ENCODE data around the gene CCNG1. TPM values are rescaled to one million over a fixed set of nuclear protein-coding genes. Genes with fewer than 3 reads are reported as not detected.
"Not testable (repeated sequence)": the region's sequence is repeated elsewhere in the genome, so short reads cannot be mapped to it uniquely, and the experiment has no call there.

Gene CCNG1
- total and polyA plus RNA-seq, 5 donors from 2014 or later, result 82.5 to 169 (median 150) TPM

GRCh38 chr5:163404364-163405173, 32.8 kb upstream of the CCNG1 start:
- no peak overlapping the region for H3K27ac ChIP-seq (ENCODE audit: insufficient read depth, low read length, poor library complexity, severe bottlenecking)
- H3K36me3 ChIP-seq (ENCODE audit: control insufficient read depth, insufficient read depth, low read length), result no peaks in the 10 kb centered on the region
- Mint-ChIP-seq H3K36me3 (no peaks in the 10 kb centered on the region), H3K9me3 (no peaks in the 10 kb centered on the region), H3K4me3 (no peak overlapping the region), H3K27ac (no peak overlapping the region), H3K27me3 (peaks cover 21% of the 10 kb centered on the region), H3K4me1 (peaks cover 0 to 10% (median 1%) of the 10 kb centered on the region in 4 donors)
- H3K4me1 ChIP-seq (ENCODE audit: control insufficient read depth, insufficient read depth, low read length, poor library complexity, severe bottlenecking), result no peaks in the 10 kb centered on the region
- H3K27me3 ChIP-seq (ENCODE audit: control insufficient read depth, insufficient read depth, low read length), result peaks cover 2% of the 10 kb centered on the region
- no peaks in the 10 kb centered on the region for H3K9me3 ChIP-seq (ENCODE audit: control insufficient read depth in 2 of 2, low read length in 2 of 2)
- DNase-seq, result no peak
- no peak for ATAC-seq (ENCODE audit: low read depth in 2 of 2)
- H3K4me3 ChIP-seq (ENCODE audit: low read depth, low read length), result no peak overlapping the region

GRCh38 chr5:163407034-163407655, 30.2 kb upstream of the CCNG1 start:
- Histone ChIP-seq H3K4me3 (ENCODE audit: low read depth, low read length) (no peak overlapping the region), H3K27me3 (ENCODE audit: control insufficient read depth, insufficient read depth, low read length) (no peaks in the 10 kb centered on the region), H3K36me3 (ENCODE audit: control insufficient read depth, insufficient read depth, low read length) (no peaks in the 10 kb centered on the region), H3K4me1 (ENCODE audit: control insufficient read depth, insufficient read depth, low read length, poor library complexity, severe bottlenecking) (no peaks in the 10 kb centered on the region), H3K27ac (ENCODE audit: insufficient read depth, low read length, poor library complexity, severe bottlenecking) (no peak overlapping the region), H3K9me3 (ENCODE audit: control insufficient read depth in 2 of 2, low read length in 2 of 2) (no peaks in the 10 kb centered on the region)
- Mint-ChIP-seq H3K4me3 (no peak overlapping the region), H3K27me3 (peaks cover 15% of the 10 kb centered on the region), H3K4me1 (peaks cover 0 to 10% (median 1%) of the 10 kb centered on the region in 4 donors), H3K36me3 (no peaks in the 10 kb centered on the region), H3K27ac (no peak overlapping the region), H3K9me3 (no peaks in the 10 kb centered on the region)
- DNase-seq (no peak), ATAC-seq (ENCODE audit: low read depth in 2 of 2) (no peak)

GRCh38 chr5:163408311-163408923, 29.0 kb upstream of the CCNG1 start:
- Mint-ChIP-seq H3K36me3 (no peaks in the 10 kb centered on the region), H3K9me3 (no peaks in the 10 kb centered on the region), H3K4me3 (no peak overlapping the region), H3K4me1 (peaks cover 0 to 10% (median 1%) of the 10 kb centered on the region in 4 donors), H3K27me3 (peaks cover 24% of the 10 kb centered on the region), H3K27ac (no peak overlapping the region)
- Histone ChIP-seq H3K27me3 (ENCODE audit: control insufficient read depth, insufficient read depth, low read length) (peaks cover 4% of the 10 kb centered on the region), H3K4me1 (ENCODE audit: control insufficient read depth, insufficient read depth, low read length, poor library complexity, severe bottlenecking) (no peaks in the 10 kb centered on the region), H3K4me3 (ENCODE audit: low read depth, low read length) (no peak overlapping the region), H3K36me3 (ENCODE audit: control insufficient read depth, insufficient read depth, low read length) (no peaks in the 10 kb centered on the region), H3K27ac (ENCODE audit: insufficient read depth, low read length, poor library complexity, severe bottlenecking) (no peak overlapping the region), H3K9me3 (ENCODE audit: control insufficient read depth in 2 of 2, low read length in 2 of 2) (no peaks in the 10 kb centered on the region)
- peak; percentile 37 to 64 (median 61) for DNase-seq
- ATAC-seq (ENCODE audit: low read depth in 2 of 2), result peak; percentile 77 to 81

- Mint-ChIP-seq H3K27me3 (peaks cover 34% of the 10 kb centered on the region), H3K36me3 (no peaks in the 10 kb centered on the region), H3K27ac (no peak overlapping the region), H3K4me3 (no peak overlapping the region), H3K9me3 (no peaks in the 10 kb centered on the region), H3K4me1 (peaks cover 0 to 10% (median 1%) of the 10 kb centered on the region in 4 donors)
- H3K27ac ChIP-seq (ENCODE audit: insufficient read depth, low read length, poor library complexity, severe bottlenecking), result no peak overlapping the region
- peaks cover 7% of the 10 kb centered on the region for H3K27me3 ChIP-seq (ENCODE audit: control insufficient read depth, insufficient read depth, low read length)
- ATAC-seq (ENCODE audit: low read depth in 2 of 2), result no peak
- H3K4me1 ChIP-seq (ENCODE audit: control insufficient read depth, insufficient read depth, low read length, poor library complexity, severe bottlenecking), result no peaks in the 10 kb centered on the region
- no peaks in the 10 kb centered on the region for H3K36me3 ChIP-seq (ENCODE audit: control insufficient read depth, insufficient read depth, low read length)
- no peak overlapping the region for H3K4me3 ChIP-seq (ENCODE audit: low read depth, low read length)
- no peak for DNase-seq
- no peaks in the 10 kb centered on the region for H3K9me3 ChIP-seq (ENCODE audit: control insufficient read depth in 2 of 2, low read length in 2 of 2)
These were observed 28.0 kb upstream of the CCNG1 start for GRCh38 chr5:163409384-163409783.

- no peaks in the 10 kb centered on the region for H3K36me3 ChIP-seq (ENCODE audit: control insufficient read depth, insufficient read depth, low read length)
- no peaks in the 10 kb centered on the region for H3K9me3 Mint-ChIP-seq
- peaks cover 41% of the 10 kb centered on the region for H3K27me3 Mint-ChIP-seq
- ATAC-seq (ENCODE audit: low read depth in 2 of 2) (no peak), DNase-seq (no peak)
- no peak overlapping the region for H3K27ac Mint-ChIP-seq
- H3K4me3 ChIP-seq (ENCODE audit: low read depth, low read length), result no peak overlapping the region
- no peaks in the 10 kb centered on the region for H3K36me3 Mint-ChIP-seq
- peaks cover 0 to 10% (median 3%) of the 10 kb centered on the region in 4 donors for H3K4me1 Mint-ChIP-seq
- no peaks in the 10 kb centered on the region for H3K9me3 ChIP-seq (ENCODE audit: control insufficient read depth in 2 of 2, low read length in 2 of 2)
- no peak overlapping the region for H3K27ac ChIP-seq (ENCODE audit: insufficient read depth, low read length, poor library complexity, severe bottlenecking)
- peaks cover 9% of the 10 kb centered on the region for H3K27me3 ChIP-seq (ENCODE audit: control insufficient read depth, insufficient read depth, low read length)
- no peaks in the 10 kb centered on the region for H3K4me1 ChIP-seq (ENCODE audit: control insufficient read depth, insufficient read depth, low read length, poor library complexity, severe bottlenecking)
- no peak overlapping the region for H3K4me3 Mint-ChIP-seq
These were observed 26.9 kb upstream of the CCNG1 start for GRCh38 chr5:163410505-163410904.

- not testable (repeated sequence) for H3K4me1 Mint-ChIP-seq
- peaks cover 47% of the 10 kb centered on the region for H3K27me3 Mint-ChIP-seq
These were observed 21.7 kb upstream of the CCNG1 start for GRCh38 chr5:163415673-163416072.

GRCh38 chr5:163424836-163425235, 12.6 kb upstream of the CCNG1 start:
- peaks cover 25% of the 10 kb centered on the region for H3K27me3 Mint-ChIP-seq
- no peak for ATAC-seq (ENCODE audit: low read depth in 2 of 2)

More at GRCh38 chr5:163415673-163416072, 21.7 kb upstream of the CCNG1 start:
- H3K4me3 Mint-ChIP-seq; H3K4me1 ChIP-seq (ENCODE audit: control insufficient read depth, insufficient read depth, low read length, poor library complexity, severe bottlenecking); H3K9me3 Mint-ChIP-seq; DNase-seq; H3K36me3 ChIP-seq (ENCODE audit: control insufficient read depth, insufficient read depth, low read length); H3K27me3 ChIP-seq (ENCODE audit: control insufficient read depth, insufficient read depth, low read length); H3K27ac Mint-ChIP-seq; H3K36me3 Mint-ChIP-seq; H3K27ac ChIP-seq (ENCODE audit: insufficient read depth, low read length, poor library complexity, severe bottlenecking); ATAC-seq (ENCODE audit: low read depth in 2 of 2); H3K9me3 ChIP-seq (ENCODE audit: control insufficient read depth in 2 of 2, low read length in 2 of 2); H3K4me3 ChIP-seq (ENCODE audit: low read depth, low read length): not testable (repeated sequence)

More at GRCh38 chr5:163424836-163425235, 12.6 kb upstream of the CCNG1 start:
- no peak overlapping the region for H3K27ac Mint-ChIP-seq
- no peak for DNase-seq
- H3K4me1 Mint-ChIP-seq, result peaks cover 0 to 7% (median 3%) of the 10 kb centered on the region in 4 donors
- H3K36me3 Mint-ChIP-seq, result no peaks in the 10 kb centered on the region
- Histone ChIP-seq H3K9me3 (ENCODE audit: control insufficient read depth in 2 of 2, low read length in 2 of 2) (no peaks in the 10 kb centered on the region), H3K27ac (ENCODE audit: insufficient read depth, low read length, poor library complexity, severe bottlenecking) (no peak overlapping the region), H3K36me3 (ENCODE audit: control insufficient read depth, insufficient read depth, low read length) (no peaks in the 10 kb centered on the region), H3K4me1 (ENCODE audit: control insufficient read depth, insufficient read depth, low read length, poor library complexity, severe bottlenecking) (no peaks in the 10 kb centered on the region), H3K4me3 (ENCODE audit: low read depth, low read length) (no peak overlapping the region), H3K27me3 (ENCODE audit: control insufficient read depth, insufficient read depth, low read length) (peaks cover 5% of the 10 kb centered on the region)
- H3K9me3 Mint-ChIP-seq, result no peaks in the 10 kb centered on the region
- no peak overlapping the region for H3K4me3 Mint-ChIP-seq

Data from CD4-positive, CD25-positive, alpha-beta regulatory T cell (primary cell).